NCI-H748 (cell line): ENCODE results near the gene HCAR3.
"Not testable (repeated sequence)": the region's sequence is repeated elsewhere in the genome, so short reads cannot be mapped to it uniquely, and the experiment has no call there.

Experiments used
- DNase-seq: peaks from one replicate; lab custom pipeline; 2025; ENCODE audit not compliant: unreplicated experiment; lab: John Stamatoyannopoulos, UW

HCAR3 gene

GRCh38 chr12:122676015-122676414 is 40.6 kb downstream of the HCAR3 start:
- DNase-seq: not testable (repeated sequence)

- DNase-seq: no peak
These were observed 44.1 kb downstream of the HCAR3 start for GRCh38 chr12:122672515-122672914.

- DNase-seq: no peak
These were observed 47.1 kb downstream of the HCAR3 start for GRCh38 chr12:122669397-122670070.

- DNase-seq: no peak
These were observed 48.3 kb downstream of the HCAR3 start for GRCh38 chr12:122668268-122668667.

GRCh38 chr12:122665759-122666158 is 50.9 kb downstream of the HCAR3 start:
- DNase-seq: no peak

- no peak for DNase-seq
These were observed 51.3 kb downstream of the HCAR3 start for GRCh38 chr12:122665349-122665748.
